HepG2 (cell line): ENCODE results near the gene SMTNL2. TPM values are rescaled to one million over a fixed set of nuclear protein-coding genes. Genes with fewer than 3 reads are reported as not detected.

Source experiments
- ATAC-seq: fragments of 200-7000 bp; cut with Tn5 transposase; 3 replicates; pipeline ENCODE4 v1.9.1; 2020; ENCODE audit warnings: mild to moderate bottlenecking, moderate library complexity
- BruUV-seq: library from RNA; stranded (reverse); fragments of 400-500 nt; replicated peaks from 2 replicates; lab custom pipeline; 2021; lab: Mats Ljungman, UMichigan
- CTCF ChIA-PET: fragments of 300-600 bp; formaldehyde crosslinking; extraction: SDS; loops from one replicate; lab custom pipeline; 2021; ENCODE audit warnings: low total read pairs, inconsistent platforms, low intra/inter-chr PET ratio; lab: Yijun Ruan, JAX
- POLR2A ChIA-PET: fragments of 350-600 bp; sonication (Branson Sonifier 250); formaldehyde crosslinking; loops from one replicate; lab custom pipeline; 2020; ENCODE audit warnings: antibody characterized with exemption, inconsistent platforms; lab: Yijun Ruan, JAX
- DNase-seq: peaks from one replicate; pipeline ENCODE4 v3.0.0-alpha.2; 2015; ENCODE audit warnings: low spot score
- FAIRE-seq: peaks from 3 replicates; lab custom pipeline; 2011; peaks lifted over from hg19 to GRCh38; lab: Jason Lieb, UNC
- H2AFZ ChIP-seq: one replicate; pipeline ENCODE4 v1.6.1; 2011; ENCODE audit warnings: low read length, inconsistent platforms
- H3K27ac ChIP-seq: fragments of 300-600 bp; 3 replicates; pipeline ENCODE4 v1.8.0; 2011; ENCODE audit warnings: mixed run types, mild to moderate bottlenecking, mixed read lengths, low read length, inconsistent platforms; ENCODE audit not compliant: insufficient read depth; ENCODE audit errors: extremely low read length
- H3K27me3 ChIP-seq, 2 experiments: fragments of 200-600 bp in 1 of 2; 2 replicates in 1 of 2; 3 replicates in 1 of 2; pipeline versions ENCODE4 v1.6.0 to v1.8.0; 2011; ENCODE audit warnings: low read length in 2 of 2, mild to moderate bottlenecking in 2 of 2, moderate library complexity in 2 of 2, inconsistent platforms in 1 of 2; ENCODE audit not compliant: insufficient read depth in 2 of 2, control insufficient read depth in 1 of 2
- H3K36me3 ChIP-seq, 2 experiments: fragments of 200-600 bp in 1 of 2; replicated peaks in 1 of 2; 2 replicates in 1 of 2; 3 replicates in 1 of 2; pipeline versions ENCODE4 v1.5.1 to v1.8.0; 2011; ENCODE audit warnings: low read length in 2 of 2, inconsistent platforms in 1 of 2; ENCODE audit not compliant: insufficient read depth in 2 of 2, control insufficient read depth in 1 of 2
- H3K4me1 ChIP-seq: 2 replicates; pipeline ENCODE4 v1.5.1; 2012; ENCODE audit warnings: low read length, inconsistent platforms; ENCODE audit not compliant: insufficient read depth
- H3K4me2 ChIP-seq: 2 replicates; pipeline ENCODE4 v1.6.0; 2011; ENCODE audit warnings: low read depth, low read length, inconsistent platforms
- H3K4me3 ChIP-seq, 3 experiments: fragments of 200-600 bp in 1 of 3; sonication (generic), shearing (Covaris generic) in 1 of 3; replicated peaks in 1 of 3; 2 replicates each; pipeline ENCODE4 v1.5.1; 2011 to 2016; ENCODE audit warnings: low read length in 3 of 3, inconsistent platforms in 2 of 3, low read depth in 2 of 3, mild to moderate bottlenecking in 2 of 3, control low read depth in 1 of 3, mixed read lengths in 1 of 3; ENCODE audit not compliant: insufficient read depth in 1 of 3
- H3K79me2 ChIP-seq: one replicate; pipeline ENCODE4 v1.6.1; 2011; ENCODE audit warnings: low read length, inconsistent platforms; ENCODE audit not compliant: insufficient read depth
- H3K9ac ChIP-seq: 2 replicates; pipeline ENCODE4 v1.6.0; 2011; ENCODE audit warnings: mild to moderate bottlenecking, low read depth, low read length, inconsistent platforms; ENCODE audit not compliant: insufficient read depth
- H3K9me3 ChIP-seq: 2 replicates; pipeline ENCODE4 v1.5.1; 2012; ENCODE audit warnings: mild to moderate bottlenecking, low read length
- H4K20me1 ChIP-seq: 2 replicates; pipeline ENCODE4 v1.6.0; 2011; ENCODE audit warnings: inconsistent platforms, mild to moderate bottlenecking, low read length, moderate library complexity; ENCODE audit not compliant: insufficient read depth
- CHCHD3 ChIP-seq: sonication (generic); formaldehyde crosslinking; IDR thresholded peaks from 2 replicates; pipeline ENCODE4 v1.8.0; 2022; ENCODE audit warnings: mild to moderate bottlenecking, missing genetic modification reagents, moderate library complexity
- FOXP1 ChIP-seq, 2 experiments: fragments of 450-650 bp in 1 of 2; IDR thresholded peaks; 2 replicates each; pipeline ENCODE4 v1.6.1; 2017 to 2018; ENCODE audit warnings: antibody characterized with exemption in 1 of 2
- RFX3 ChIP-seq: IDR thresholded peaks from 2 replicates; pipeline ENCODE4 v1.6.1; 2016; ENCODE audit warnings: missing biosample characterization, missing genetic modification reagents
- STAT5B ChIP-seq: sonication (generic); formaldehyde crosslinking; IDR thresholded peaks from 2 replicates; pipeline ENCODE4 v1.4.0; 2020; ENCODE audit warnings: missing genetic modification reagents
- ZNF264 ChIP-seq: sonication (generic); formaldehyde crosslinking; IDR thresholded peaks from 2 replicates; pipeline ENCODE4 v1.4.0; 2020; ENCODE audit warnings: missing genetic modification reagents
- ZNF451 ChIP-seq: sonication (generic); formaldehyde crosslinking; IDR thresholded peaks from 2 replicates; pipeline ENCODE4 v1.5.0; 2020; ENCODE audit warnings: mild to moderate bottlenecking, missing genetic modification reagents
- ZNF670 ChIP-seq: sonication (generic); formaldehyde crosslinking; IDR thresholded peaks from 2 replicates; pipeline ENCODE4 v1.8.0; 2022; ENCODE audit warnings: mild to moderate bottlenecking, missing genetic modification reagents, borderline replicate concordance
- WGBS: methylation state at CpG from one replicate; pipeline ENCODE4 v1.1.6; 2017; ENCODE audit warnings: low lambda C conversion rate; 5-methylcytosine and 5-hydroxymethylcytosine counted together
- in situ Hi-C: cut with HindIII; loops from 2 replicates; pipeline ENCODE4 v1.10.0; 2017; ENCODE audit warnings: low pct_unique_long_range_greater_than_20kb; ENCODE audit not compliant: extremely low pct_ligation_motif_present
- intact Hi-C: fragments of 100-400 bp; cut with micrococcal nuclease; formaldehyde crosslinking; loops from one replicate; pipeline ENCODE4 v1.10.0; 2022; ENCODE audit not compliant: unreplicated experiment
- polyA plus RNA-seq, 8 experiments: library from polyadenylated mRNA; depleted of rRNA in 3 of 8; stranded (reverse) in 7 of 8; unstranded in 1 of 8; fragments of >200 nt; fragmentation: Illumina TruSeq in 4 of 8; extraction: Trizol in 4 of 8; gene quantifications; 2 replicates each; pipeline versions ENCODE4 v1.2.1 to v1.2.3, GENCODE V29; 2011 to 2016; ENCODE audit warnings: low read depth in 4 of 8, missing spikeins in 1 of 8, mixed read lengths in 1 of 8; ENCODE audit not compliant: insufficient read depth in 1 of 8
- total RNA-seq, 5 experiments: library from RNA; depleted of rRNA; stranded (reverse); fragments of >200 nt; fragmentation: Illumina TruSeq; extraction: Trizol; gene quantifications; 2 replicates each; pipeline ENCODE4 v1.2.3, GENCODE V29; 2016; ENCODE audit warnings: low read depth in 1 of 5
- TF ChIP-seq, protein P1 (sequence below): sonication (generic); formaldehyde crosslinking; IDR thresholded peaks from 2 replicates; pipeline ENCODE4 v1.8.1; 2023; ENCODE audit warnings: mild to moderate bottlenecking, missing genetic modification reagents
- TF ChIP-seq, protein P2 (sequence below): sonication (generic); formaldehyde crosslinking; IDR thresholded peaks from 2 replicates; pipeline ENCODE4 v1.4.0; 2020; ENCODE audit warnings: missing genetic modification reagents
- TF ChIP-seq, protein P3 (sequence below), 2 experiments: sonication (generic) in 1 of 2; formaldehyde crosslinking in 1 of 2; IDR thresholded peaks; 2 replicates each; pipeline versions ENCODE4 v1.5.1 to v1.6.1; 2011 to 2020; ENCODE audit warnings: borderline replicate concordance in 1 of 2, low read depth in 1 of 2, low read length in 1 of 2, mild to moderate bottlenecking in 1 of 2, missing genetic modification reagents in 1 of 2, moderate library complexity in 1 of 2
- TF ChIP-seq, protein P4 (sequence below): sonication (generic); formaldehyde crosslinking; IDR thresholded peaks from 2 replicates; pipeline ENCODE4 v1.4.0; 2020; ENCODE audit warnings: low read depth, mild to moderate bottlenecking, missing genetic modification reagents
- TF ChIP-seq, protein P5 (sequence below): IDR thresholded peaks from 2 replicates; pipeline ENCODE4 v1.6.1; 2018; ENCODE audit warnings: missing genetic modification reagents

Gene SMTNL2
- total and polyA plus RNA-seq, 2 of the 13 experiments (the other 11 are each of a cell fraction or from before 2014, with no cell fraction given) = 0.41 to 5.1 TPM

DNA sequence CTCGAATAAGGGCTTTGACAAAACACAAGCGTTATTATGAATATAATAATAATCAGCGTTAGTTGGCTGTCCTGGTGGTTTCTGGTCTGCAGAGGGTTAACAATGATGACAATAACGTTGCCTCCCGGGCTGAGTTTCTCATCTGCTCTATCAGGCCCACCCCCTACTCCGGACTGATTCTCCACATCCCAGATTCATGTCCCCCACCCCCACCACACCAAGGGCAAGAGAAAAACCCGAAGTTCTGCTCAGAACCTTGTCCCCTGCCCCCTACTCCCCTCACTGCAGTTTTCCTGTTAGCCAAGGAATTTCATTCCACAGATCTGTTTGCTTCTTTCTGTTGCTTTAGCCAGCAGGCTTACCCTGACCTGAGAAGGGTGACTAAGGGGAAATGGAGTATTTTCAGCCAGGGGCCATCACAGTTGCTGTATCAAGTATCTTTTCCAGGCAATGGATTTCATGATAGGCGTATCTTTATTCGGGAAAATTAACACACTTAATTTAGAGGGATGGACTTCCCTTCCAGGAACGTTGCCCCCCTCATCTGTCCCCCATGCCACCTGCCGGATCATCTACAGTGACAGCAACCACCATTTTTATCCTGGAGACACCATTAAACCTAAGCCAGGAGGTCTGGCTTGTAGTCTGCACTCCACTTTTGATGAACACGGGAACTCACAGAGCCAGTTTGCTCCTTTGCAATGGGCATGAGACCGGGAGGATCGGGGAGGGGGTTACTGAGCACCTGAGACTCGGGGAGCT lies 33.4 kb downstream of the SMTNL2 start:
- 55% methylated on average over 15 of the region's 15 CpGs for WGBS
- Histone ChIP-seq H3K9me3 (no peaks in the 10 kb centered on the region), H3K27ac (no peak overlapping the region), H4K20me1 (no peaks in the 10 kb centered on the region), H3K4me3 (no peak overlapping the region), H2AFZ (no peak overlapping the region), H3K79me2 (no peaks in the 10 kb centered on the region), H3K9ac (no peak overlapping the region), H3K4me2 (no peak overlapping the region), H3K4me1 (peaks cover 9% of the 10 kb centered on the region), H3K36me3 (no peaks in the 10 kb centered on the region), H3K27me3 (no peaks in the 10 kb centered on the region; a peak in 1 of 5 replicates)
- in situ Hi-C loops = no loop called here
- CTCF ChIA-PET = no interaction called here
- no peak for ATAC-seq
- POLR2A ChIA-PET = no interaction called here
- no peak for DNase-seq
- TF ChIP-seq, protein P1, sequence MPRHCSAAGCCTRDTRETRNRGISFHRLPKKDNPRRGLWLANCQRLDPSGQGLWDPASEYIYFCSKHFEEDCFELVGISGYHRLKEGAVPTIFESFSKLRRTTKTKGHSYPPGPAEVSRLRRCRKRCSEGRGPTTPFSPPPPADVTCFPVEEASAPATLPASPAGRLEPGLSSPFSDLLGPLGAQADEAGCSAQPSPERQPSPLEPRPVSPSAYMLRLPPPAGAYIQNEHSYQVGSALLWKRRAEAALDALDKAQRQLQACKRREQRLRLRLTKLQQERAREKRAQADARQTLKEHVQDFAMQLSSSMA (CRISPR knock-in tag) = no peak
- TF ChIP-seq STAT5B (CRISPR knock-in tag) = no peak
- no peak for TF ChIP-seq ZNF670 (CRISPR knock-in tag)
- TF ChIP-seq ZNF451 (CRISPR knock-in tag) = no peak
- TF ChIP-seq RFX3 (CRISPR knock-in tag) = no peak
- no peak for TF ChIP-seq CHCHD3 (CRISPR knock-in tag)
- TF ChIP-seq, protein P2, sequence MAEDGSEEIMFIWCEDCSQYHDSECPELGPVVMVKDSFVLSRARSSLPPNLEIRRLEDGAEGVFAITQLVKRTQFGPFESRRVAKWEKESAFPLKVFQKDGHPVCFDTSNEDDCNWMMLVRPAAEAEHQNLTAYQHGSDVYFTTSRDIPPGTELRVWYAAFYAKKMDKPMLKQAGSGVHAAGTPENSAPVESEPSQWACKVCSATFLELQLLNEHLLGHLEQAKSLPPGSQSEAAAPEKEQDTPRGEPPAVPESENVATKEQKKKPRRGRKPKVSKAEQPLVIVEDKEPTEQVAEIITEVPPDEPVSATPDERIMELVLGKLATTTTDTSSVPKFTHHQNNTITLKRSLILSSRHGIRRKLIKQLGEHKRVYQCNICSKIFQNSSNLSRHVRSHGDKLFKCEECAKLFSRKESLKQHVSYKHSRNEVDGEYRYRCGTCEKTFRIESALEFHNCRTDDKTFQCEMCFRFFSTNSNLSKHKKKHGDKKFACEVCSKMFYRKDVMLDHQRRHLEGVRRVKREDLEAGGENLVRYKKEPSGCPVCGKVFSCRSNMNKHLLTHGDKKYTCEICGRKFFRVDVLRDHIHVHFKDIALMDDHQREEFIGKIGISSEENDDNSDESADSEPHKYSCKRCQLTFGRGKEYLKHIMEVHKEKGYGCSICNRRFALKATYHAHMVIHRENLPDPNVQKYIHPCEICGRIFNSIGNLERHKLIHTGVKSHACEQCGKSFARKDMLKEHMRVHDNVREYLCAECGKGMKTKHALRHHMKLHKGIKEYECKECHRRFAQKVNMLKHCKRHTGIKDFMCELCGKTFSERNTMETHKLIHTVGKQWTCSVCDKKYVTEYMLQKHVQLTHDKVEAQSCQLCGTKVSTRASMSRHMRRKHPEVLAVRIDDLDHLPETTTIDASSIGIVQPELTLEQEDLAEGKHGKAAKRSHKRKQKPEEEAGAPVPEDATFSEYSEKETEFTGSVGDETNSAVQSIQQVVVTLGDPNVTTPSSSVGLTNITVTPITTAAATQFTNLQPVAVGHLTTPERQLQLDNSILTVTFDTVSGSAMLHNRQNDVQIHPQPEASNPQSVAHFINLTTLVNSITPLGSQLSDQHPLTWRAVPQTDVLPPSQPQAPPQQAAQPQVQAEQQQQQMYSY (CRISPR knock-in tag) = no peak
- TF ChIP-seq, protein P3, sequence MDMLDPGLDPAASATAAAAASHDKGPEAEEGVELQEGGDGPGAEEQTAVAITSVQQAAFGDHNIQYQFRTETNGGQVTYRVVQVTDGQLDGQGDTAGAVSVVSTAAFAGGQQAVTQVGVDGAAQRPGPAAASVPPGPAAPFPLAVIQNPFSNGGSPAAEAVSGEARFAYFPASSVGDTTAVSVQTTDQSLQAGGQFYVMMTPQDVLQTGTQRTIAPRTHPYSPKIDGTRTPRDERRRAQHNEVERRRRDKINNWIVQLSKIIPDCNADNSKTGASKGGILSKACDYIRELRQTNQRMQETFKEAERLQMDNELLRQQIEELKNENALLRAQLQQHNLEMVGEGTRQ (IDR thresholded peaks at IDR 0.05; ENCODE audit: low read depth, low read length) = no peak
- TF ChIP-seq, protein P3 (CRISPR knock-in tag; IDR thresholded peaks at IDR 0.05; ENCODE audit: borderline replicate concordance) = no peak
- TF ChIP-seq ZNF264 = no peak
- no peak for TF ChIP-seq FOXP1 (IDR thresholded peaks at IDR 0.05)
- no peak for TF ChIP-seq FOXP1 (CRISPR knock-in tag; IDR thresholded peaks at IDR 0.05)
- TF ChIP-seq, protein P4, sequence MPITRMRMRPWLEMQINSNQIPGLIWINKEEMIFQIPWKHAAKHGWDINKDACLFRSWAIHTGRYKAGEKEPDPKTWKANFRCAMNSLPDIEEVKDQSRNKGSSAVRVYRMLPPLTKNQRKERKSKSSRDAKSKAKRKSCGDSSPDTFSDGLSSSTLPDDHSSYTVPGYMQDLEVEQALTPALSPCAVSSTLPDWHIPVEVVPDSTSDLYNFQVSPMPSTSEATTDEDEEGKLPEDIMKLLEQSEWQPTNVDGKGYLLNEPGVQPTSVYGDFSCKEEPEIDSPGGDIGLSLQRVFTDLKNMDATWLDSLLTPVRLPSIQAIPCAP = no peak
- TF ChIP-seq, protein P5, sequence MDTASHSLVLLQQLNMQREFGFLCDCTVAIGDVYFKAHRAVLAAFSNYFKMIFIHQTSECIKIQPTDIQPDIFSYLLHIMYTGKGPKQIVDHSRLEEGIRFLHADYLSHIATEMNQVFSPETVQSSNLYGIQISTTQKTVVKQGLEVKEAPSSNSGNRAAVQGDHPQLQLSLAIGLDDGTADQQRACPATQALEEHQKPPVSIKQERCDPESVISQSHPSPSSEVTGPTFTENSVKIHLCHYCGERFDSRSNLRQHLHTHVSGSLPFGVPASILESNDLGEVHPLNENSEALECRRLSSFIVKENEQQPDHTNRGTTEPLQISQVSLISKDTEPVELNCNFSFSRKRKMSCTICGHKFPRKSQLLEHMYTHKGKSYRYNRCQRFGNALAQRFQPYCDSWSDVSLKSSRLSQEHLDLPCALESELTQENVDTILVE = no peak
- BruUV-seq = no TSS peak
- intact Hi-C loops = no loop called here
- FAIRE-seq = no peak
